Uterus (tissue), 2 donors: ENCODE results near the gene STK32C.

Source experiments
- CTCF ChIP-seq, 4 experiments: fragments of 200-600 bp in 2 of 4; fragments of 450-650 bp in 2 of 4; sonication (generic) in 2 of 4; IDR thresholded peaks; one replicate each; pipeline ENCODE4 v1.5.1; 2016 to 2019; ENCODE audit warnings: antibody characterized with exemption in 4 of 4, mild to moderate bottlenecking in 2 of 4, moderate library complexity in 1 of 4
- POLR2A ChIP-seq, 2 donors: fragments of 450-650 bp; IDR thresholded peaks; one replicate each; pipeline ENCODE4 v1.6.1; 2016; ENCODE audit warnings: antibody characterized with exemption in 2 of 2, mild to moderate bottlenecking in 1 of 2, moderate library complexity in 1 of 2

- TF ChIP-seq CTCF (IDR thresholded peaks at IDR 0.05) = no peak
- no peak for TF ChIP-seq POLR2A (IDR thresholded peaks at IDR 0.05)
These were observed 55.8 kb downstream of the STK32C start for GRCh38 chr10:132251928-132252327.
